ENCODE data around the gene ZNF362. TPM values are rescaled to one million over a fixed set of nuclear protein-coding genes. Genes with fewer than 3 reads are reported as not detected.

ZNF362 gene
- total RNA-seq, 2 donors from 2014 or later: 25.3 to 55.4 TPM

- Histone ChIP-seq H3K36me3 (no peaks in the 10 kb centered on the region), H3K4me3 (no peak overlapping the region), H3K9me3 (no peaks in the 10 kb centered on the region), H3K27me3 (replicated peaks; ENCODE audit: insufficient read depth) (no peaks in the 10 kb centered on the region), H3K4me1 (ENCODE audit: control insufficient read depth in 1 of 2, low read depth in 2 of 2) (peaks cover 46 to 78% of the 10 kb centered on the region in 2 donors), H3K27ac (peak overlapping the region; percentile 51 to 92)
- TF ChIP-seq, protein P1, sequence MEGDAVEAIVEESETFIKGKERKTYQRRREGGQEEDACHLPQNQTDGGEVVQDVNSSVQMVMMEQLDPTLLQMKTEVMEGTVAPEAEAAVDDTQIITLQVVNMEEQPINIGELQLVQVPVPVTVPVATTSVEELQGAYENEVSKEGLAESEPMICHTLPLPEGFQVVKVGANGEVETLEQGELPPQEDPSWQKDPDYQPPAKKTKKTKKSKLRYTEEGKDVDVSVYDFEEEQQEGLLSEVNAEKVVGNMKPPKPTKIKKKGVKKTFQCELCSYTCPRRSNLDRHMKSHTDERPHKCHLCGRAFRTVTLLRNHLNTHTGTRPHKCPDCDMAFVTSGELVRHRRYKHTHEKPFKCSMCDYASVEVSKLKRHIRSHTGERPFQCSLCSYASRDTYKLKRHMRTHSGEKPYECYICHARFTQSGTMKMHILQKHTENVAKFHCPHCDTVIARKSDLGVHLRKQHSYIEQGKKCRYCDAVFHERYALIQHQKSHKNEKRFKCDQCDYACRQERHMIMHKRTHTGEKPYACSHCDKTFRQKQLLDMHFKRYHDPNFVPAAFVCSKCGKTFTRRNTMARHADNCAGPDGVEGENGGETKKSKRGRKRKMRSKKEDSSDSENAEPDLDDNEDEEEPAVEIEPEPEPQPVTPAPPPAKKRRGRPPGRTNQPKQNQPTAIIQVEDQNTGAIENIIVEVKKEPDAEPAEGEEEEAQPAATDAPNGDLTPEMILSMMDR (IDR thresholded peaks at IDR 0.05): no peak
- DNase-seq (ENCODE audit: low spot score): no peak
- ATAC-seq (ENCODE audit: insufficient number of reproducible peaks, low FRiP score, low read depth): no peak
Observed at GRCh38 chr1:33260439-33260838, 4.1 kb downstream of the ZNF362 start.

DNA sequence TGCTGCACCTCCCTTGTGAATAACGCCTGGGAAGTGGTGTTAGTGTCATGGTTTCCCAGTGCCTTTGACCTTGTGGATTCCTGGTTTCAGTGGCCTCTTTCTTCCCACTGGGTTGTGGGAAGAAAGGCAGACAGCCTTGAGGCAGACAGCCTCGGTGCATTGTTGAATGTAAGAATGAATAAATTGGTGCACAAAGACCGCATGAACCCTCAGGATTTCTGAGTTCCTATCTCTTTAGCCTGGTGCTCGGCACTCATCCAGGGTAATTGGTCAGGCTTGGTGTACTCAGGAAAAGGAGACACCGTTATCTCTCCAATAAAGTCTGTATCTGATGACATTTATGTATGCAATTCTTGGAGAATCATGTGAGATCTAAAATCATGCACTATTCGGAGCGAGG, 5.1 kb downstream of the ZNF362 start:
- TF ChIP-seq, protein P1 (IDR thresholded peaks at IDR 0.05): no peak
- H3K36me3 ChIP-seq: peaks cover 3% of the 10 kb centered on the region
- peak overlapping the region in 1 of 2 donors; percentile 92 for H3K27ac ChIP-seq
- H3K27me3 ChIP-seq (replicated peaks; ENCODE audit: insufficient read depth): no peaks in the 10 kb centered on the region
- DNase-seq (ENCODE audit: low spot score): no peak
- no peak for ATAC-seq (ENCODE audit: insufficient number of reproducible peaks, low FRiP score, low read depth)
- no peaks in the 10 kb centered on the region for H3K9me3 ChIP-seq
- peaks cover 46 to 88% of the 10 kb centered on the region in 2 donors for H3K4me1 ChIP-seq (ENCODE audit: control insufficient read depth in 1 of 2, low read depth in 2 of 2)
- peak overlapping the region; percentile 7 for H3K4me3 ChIP-seq

DNA sequence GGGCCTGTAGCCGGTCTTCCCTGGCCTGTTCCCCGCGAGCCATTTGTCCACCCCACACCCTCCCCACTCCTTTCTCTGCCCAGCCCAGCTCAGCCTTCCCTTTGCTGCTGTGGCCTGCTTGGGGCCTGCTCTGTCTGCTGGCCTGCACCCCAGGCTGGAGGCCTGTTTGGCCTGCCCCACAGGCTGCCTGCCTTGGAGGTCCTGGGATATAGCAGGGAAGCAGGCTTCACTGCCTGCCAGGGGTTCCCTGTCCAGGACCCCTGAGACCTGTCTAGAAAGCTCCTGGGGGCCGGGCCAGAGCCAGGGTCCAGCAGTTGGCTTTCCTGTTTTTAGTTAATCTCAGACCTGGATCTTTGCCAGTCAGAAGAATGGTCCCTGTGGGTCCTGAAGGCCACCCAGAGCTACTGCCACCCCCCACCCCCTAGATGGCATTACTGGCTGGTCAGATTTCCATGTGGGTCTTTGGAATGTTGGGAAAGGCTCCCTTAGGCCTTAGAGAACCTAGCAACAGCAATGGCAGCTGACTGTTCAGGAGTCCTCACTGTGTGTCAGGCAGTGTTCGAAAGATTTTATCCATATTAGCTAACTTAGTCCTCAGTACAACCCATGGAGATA, 7.7 kb downstream of the ZNF362 start:
- peaks cover 43 to 98% of the 10 kb centered on the region in 2 donors for H3K4me1 ChIP-seq (ENCODE audit: control insufficient read depth in 1 of 2, low read depth in 2 of 2)
- no peaks in the 10 kb centered on the region for H3K9me3 ChIP-seq
- H3K27me3 ChIP-seq (replicated peaks; ENCODE audit: insufficient read depth): no peaks in the 10 kb centered on the region
- DNase-seq (ENCODE audit: low spot score): no peak
- no peak for ATAC-seq (ENCODE audit: insufficient number of reproducible peaks, low FRiP score, low read depth)
- H3K36me3 ChIP-seq: peaks cover 3% of the 10 kb centered on the region
- H3K4me3 ChIP-seq: no peak overlapping the region
- H3K27ac ChIP-seq: peak overlapping the region in 1 of 2 donors; percentile 8
- TF ChIP-seq, protein P1 (IDR thresholded peaks at IDR 0.05): no peak

DNA sequence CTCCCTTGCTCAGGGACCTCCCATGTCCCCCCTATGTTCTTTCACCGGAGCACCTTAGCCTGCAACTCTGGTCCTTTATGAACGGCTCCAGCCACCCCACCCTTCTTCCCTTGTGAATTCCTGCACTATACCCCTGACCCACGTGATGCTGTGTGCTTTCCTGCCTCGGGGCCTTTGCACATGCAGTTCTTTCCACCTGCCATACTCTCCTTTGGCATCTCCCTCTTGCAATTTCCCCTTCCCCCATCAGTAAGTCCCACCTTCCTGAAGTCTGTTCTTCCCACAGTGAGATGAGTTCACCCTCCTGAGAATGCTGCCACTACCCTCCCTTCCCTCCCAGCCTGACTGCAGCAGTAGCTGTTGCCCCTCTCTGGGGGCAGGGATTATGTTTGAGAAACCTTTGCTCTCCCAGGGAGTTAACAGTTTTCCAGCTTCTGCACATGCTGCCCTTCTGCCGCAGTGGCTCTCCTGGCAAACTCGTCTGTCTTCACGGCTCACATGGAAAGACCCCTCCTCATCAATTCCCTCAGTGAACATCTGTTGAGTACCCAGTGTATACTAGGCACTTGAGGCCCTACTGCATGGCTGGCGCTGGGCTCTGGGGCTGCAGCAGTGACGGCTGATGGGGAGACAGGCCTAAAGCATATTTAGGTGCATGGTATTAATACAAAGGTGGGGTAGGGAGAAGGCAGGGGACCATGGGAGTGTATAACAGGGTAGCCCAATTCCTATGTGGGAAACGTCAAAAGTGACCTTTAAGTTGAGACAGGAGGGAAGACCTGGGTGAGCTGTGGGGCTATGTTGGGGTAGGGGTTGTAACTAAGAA, 9.7 kb downstream of the ZNF362 start:
- H3K4me1 ChIP-seq (ENCODE audit: control insufficient read depth in 1 of 2, low read depth in 2 of 2): peaks cover 30 to 98% of the 10 kb centered on the region in 2 donors
- H3K36me3 ChIP-seq: peaks cover 8% of the 10 kb centered on the region
- no peak overlapping the region for H3K4me3 ChIP-seq
- H3K9me3 ChIP-seq: no peaks in the 10 kb centered on the region
- TF ChIP-seq, protein P1 (IDR thresholded peaks at IDR 0.05): no peak
- ATAC-seq (ENCODE audit: insufficient number of reproducible peaks, low FRiP score, low read depth) (no peak), DNase-seq (ENCODE audit: low spot score) (no peak)
- H3K27ac ChIP-seq: peak overlapping the region in 1 of 2 donors; percentile 28
- H3K27me3 ChIP-seq (replicated peaks; ENCODE audit: insufficient read depth): no peaks in the 10 kb centered on the region

DNA sequence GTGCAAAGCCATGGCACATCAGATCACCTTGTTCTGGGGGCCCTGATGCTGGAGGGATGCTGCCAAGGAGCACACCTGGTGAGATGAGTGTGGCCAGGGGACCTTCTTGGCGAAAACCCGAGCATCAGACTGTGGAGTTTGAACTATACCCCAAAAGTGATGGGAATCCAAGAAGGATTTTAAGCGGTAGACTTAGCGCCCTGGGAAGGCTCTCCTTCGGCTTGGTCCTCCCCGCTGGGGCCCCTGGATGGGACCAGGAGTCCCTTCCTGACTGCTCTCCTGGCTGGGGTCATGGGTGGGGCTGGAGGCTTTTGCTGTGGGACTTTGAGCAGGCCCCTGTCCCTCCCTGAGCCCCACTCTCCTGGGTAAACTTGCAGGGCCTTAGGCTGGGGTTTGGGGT, 10.5 kb downstream of the ZNF362 start:
- Histone ChIP-seq H3K36me3 (peaks cover 8% of the 10 kb centered on the region), H3K27ac (peak overlapping the region in 1 of 2 donors; percentile 38), H3K9me3 (no peaks in the 10 kb centered on the region), H3K27me3 (replicated peaks; ENCODE audit: insufficient read depth) (no peaks in the 10 kb centered on the region), H3K4me3 (no peak overlapping the region), H3K4me1 (ENCODE audit: control insufficient read depth in 1 of 2, low read depth in 2 of 2) (peaks cover 31 to 98% of the 10 kb centered on the region in 2 donors)
- TF ChIP-seq, protein P1 (IDR thresholded peaks at IDR 0.05): no peak
- ATAC-seq (ENCODE audit: insufficient number of reproducible peaks, low FRiP score, low read depth): no peak
- no peak for DNase-seq (ENCODE audit: low spot score)

All from thoracic aorta (tissue), 2 donors.